DMS53 treated with DMSO at 0.1 percent for 48 hours (cell line): ENCODE data around the gene ATP5PB.

Source experiments
- DNase-seq: peaks from one replicate; lab custom pipeline; 2025; ENCODE audit not compliant: unreplicated experiment; lab: John Stamatoyannopoulos, UW

Gene ATP5PB

DNA sequence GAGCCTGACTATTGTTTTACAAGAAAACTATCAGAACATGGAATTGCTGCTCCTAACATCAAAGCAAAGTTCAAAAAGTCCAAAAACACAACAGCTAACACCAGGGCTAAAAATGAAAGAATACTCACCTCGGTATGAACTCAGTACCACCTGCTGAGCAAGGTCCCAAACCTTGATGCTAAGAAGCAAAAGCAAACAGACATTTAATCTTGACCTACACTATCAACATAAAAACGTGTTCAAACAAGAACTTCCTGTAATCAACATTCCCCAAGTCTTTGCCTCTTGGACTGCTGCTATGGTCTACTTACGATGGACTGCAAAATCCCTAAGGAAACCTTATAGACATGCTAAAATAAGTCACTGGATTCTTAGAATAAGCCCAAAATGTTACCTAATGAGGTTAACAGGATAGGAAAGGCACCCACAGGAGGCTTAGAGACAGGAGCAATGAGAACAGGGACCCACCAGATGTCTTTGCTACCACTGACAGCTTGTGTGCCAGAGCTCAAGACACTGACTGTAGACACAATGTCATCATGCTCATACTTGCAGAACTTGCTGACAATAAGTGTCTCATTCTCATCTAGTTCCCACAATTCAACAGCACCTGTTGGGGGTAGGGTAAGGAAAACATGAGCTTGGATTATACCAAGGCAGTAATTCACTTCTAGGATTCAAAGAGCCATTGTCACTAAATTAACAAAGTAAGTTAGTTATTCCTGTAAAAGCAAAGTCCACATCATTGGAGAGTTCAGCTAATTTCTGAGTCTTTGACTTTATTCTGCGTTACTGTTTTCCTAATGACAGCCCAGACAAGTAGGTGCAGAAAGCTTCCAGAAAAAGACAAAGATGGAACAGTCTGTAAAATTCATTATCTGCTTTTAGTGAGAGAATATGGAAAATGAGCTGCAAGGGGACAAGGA lies 2.0 kb upstream of the ATP5PB start:
- no peak for DNase-seq

GRCh38 chr1:111448482-111448917 lies 764 bp upstream of the ATP5PB start:
- DNase-seq, result no peak

- no peak for DNase-seq
Observed at GRCh38 chr1:111449703-111450017, 396 bp downstream of the ATP5PB start.

DNA sequence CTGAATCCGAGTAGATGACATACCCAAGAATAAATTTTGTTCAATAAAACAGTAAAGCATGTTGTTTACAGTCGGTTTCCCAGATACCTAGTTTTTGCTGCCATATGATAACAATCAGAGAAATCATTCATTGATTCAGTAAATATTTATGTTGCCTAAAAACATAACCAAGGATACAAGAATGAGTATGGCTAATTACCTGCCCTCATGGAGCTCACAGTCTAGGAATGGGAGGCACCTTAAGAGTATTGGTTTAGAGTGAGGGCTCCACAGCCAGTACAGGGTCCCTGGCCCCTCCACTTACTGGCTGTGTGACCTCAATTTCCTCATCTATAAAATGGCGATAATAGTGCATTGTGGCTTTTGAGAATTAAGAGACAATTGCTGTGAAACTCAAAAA lies 921 bp downstream of the ATP5PB start:
- DNase-seq, result no peak

GRCh38 chr1:111452581-111452980 lies 3.3 kb downstream of the ATP5PB start:
- no peak for DNase-seq

- no peak for DNase-seq
Observed at GRCh38 chr1:111453706-111454105, 4.4 kb downstream of the ATP5PB start.

DNA sequence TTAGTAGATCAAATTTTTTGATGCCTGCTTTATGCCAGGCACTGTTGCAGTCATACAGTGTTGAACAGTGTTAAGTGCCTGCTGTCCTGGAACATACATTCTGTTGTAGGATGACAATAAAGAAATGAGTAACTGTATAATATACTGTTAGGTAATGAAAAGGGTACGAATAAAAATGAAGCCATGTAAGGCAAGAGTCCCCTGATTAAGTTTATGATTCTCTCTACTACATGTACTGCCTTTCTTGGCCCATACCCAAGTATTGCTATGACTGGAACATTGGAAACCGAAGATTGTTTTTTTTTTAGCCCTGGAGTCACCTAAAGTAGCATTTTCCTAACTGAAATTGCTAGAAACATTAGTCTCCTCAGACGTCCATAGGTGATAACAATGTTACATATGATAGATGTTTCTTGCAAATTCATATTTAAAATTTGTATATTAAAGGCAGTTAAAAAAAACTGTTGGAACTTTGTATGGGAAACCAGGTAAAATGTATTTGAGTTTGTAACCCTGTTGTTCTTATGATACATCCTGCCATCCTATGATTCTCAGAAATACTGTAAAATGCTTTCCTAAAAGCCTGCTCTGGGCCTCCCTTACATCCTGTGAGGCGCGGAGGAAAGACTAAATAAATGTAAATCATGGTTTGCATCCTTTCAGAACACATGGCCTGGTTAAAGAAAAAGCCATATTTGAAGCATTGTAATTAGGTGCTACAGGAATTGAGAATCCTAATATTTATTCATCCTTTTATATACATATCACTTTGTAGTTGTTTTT lies 5.8 kb downstream of the ATP5PB start:
- no peak for DNase-seq

DNA sequence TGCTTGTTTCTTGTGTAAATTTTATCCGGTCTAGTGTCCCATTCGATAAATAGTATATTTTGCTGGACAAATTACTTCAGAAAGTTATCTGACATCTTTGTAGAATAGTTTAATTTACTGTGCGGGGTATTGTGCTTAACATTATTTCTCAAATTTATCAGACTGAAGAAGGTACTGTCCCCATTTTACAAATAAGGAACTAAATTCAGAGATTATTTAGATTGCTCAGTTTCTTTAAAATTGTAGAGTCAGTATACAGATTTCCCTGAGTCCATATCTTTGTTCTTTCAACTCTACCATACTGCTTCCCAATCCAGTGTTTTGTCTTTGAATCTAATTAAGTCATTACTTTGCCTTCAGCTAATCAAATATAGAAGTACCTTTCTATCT lies 6.4 kb downstream of the ATP5PB start:
- no peak for DNase-seq

DNA sequence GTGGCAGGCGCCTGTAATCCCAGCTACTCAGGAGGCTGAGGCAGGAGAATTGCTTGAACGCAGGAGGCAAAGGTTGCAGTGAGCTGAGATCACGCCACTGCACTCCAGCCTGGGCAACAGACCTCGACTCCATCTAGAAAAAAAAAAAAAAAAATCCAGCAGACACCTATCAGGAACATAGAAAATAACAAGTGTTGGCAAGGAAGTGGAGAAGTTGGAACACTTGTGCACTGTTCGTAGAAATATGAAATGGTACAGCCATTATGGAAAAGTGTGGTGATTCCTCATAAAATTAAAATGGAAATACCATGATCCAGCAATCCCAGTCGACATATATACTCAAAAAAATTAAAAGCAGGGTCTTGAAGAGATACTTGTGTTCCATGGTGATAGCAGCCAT lies 12.5 kb downstream of the ATP5PB start:
- no peak for DNase-seq

DNA sequence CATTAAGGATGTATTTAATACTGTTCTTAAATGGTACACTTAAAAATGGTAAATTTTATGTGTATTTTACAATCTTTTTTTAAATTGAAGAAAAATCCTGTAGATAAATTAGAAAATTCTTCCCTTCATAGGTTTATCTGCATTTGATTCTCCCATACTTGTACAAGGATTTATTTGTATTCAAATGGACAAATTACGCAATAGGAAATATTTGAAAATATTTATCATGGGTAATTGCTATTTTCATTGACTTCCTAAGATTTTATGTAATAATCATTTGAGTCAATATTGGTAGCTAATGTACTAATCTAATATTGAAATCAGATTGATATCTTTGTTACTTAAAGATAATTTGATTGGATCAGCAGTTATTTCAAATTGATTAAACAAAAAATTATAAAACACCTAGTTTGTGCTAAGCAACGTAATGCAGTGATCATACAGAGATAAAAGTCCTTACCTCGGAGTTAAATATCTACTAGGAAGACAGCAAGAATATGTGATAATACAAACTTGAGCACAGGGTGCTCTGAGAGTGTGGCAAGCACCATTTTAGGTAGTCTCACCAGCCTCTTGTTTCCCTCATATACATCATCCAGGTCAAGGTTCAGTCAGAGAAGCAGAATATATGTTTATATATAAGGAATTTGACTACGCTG lies 13.2 kb downstream of the ATP5PB start:
- DNase-seq, result no peak

DNA sequence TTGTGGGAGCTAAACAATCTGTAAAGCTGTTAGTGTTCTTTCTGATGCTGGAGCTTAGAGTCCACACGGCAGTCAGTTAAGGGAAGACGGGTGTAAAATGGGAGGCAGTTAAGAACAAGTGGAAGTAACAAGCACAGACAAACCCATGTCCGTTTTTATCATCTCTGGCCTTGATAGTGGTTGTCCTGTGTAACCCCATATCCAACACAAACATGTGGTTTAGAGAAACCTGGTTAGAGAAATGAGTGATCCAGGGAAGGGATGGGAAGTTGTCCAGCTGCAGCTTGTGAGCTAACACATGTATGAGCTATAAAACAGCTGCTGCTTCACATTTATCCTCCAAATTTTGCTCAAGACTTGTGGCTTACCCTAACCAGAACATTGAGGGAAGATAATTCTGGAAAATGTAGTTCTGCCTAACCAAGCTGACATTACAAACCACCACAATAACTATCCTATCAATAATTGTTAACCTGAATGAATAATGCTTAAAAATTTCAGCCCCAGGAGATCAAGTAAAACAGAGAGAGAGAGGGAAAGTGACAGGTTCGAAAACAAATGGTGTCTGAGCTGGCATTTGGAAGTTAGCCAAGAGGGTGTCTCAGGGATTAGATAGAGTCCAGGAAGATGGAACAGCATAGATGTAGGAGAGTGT lies 13.9 kb downstream of the ATP5PB start:
- no peak for DNase-seq

GRCh38 chr1:111465754-111466153 lies 16.5 kb downstream of the ATP5PB start:
- no peak for DNase-seq

- DNase-seq, result no peak
Observed at GRCh38 chr1:111466480-111466879, 17.2 kb downstream of the ATP5PB start.

DNA sequence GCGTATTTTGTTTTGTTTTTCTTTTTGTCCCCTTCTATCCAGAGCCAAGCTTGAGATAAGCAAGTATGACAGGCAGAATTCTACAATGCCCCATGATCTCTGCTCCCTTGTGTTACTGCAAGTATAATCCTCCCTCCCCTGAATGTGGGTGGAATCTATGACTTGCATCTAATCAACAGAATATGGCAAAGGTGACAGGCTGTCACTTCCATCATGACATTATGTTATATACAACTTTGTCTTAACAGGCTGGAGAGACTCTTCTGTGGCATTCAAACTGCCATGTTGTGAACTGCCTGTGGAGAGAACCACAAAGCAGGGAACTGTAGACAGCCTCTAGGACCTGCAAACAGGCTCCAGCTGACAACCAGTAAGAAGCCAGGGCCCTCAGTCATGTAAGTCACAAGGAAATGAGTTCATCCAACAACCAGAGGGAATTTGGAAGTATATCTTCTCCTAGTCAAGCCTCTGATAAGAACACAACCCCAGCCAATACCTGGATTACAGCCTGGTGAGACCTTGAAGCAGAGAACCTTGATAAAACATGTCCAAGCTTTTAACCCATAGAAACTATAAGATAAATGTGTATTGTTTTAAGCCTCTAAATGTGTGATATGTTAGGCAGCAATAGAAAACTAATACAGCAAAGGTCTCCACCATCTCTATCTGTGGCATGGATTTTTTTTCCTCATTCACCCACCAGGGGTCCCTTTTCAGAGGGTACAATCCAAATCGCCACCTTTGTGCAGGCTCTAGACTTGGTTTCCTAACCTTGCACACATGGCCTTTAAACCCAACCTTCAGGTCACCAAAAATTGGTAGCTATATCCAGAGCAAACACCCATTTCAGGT lies 18.8 kb downstream of the ATP5PB start:
- DNase-seq, result no peak

GRCh38 chr1:111468717-111469100 lies 19.4 kb downstream of the ATP5PB start:
- no peak for DNase-seq

GRCh38 chr1:111469539-111469938 lies 20.3 kb downstream of the ATP5PB start:
- DNase-seq, result no peak

DNA sequence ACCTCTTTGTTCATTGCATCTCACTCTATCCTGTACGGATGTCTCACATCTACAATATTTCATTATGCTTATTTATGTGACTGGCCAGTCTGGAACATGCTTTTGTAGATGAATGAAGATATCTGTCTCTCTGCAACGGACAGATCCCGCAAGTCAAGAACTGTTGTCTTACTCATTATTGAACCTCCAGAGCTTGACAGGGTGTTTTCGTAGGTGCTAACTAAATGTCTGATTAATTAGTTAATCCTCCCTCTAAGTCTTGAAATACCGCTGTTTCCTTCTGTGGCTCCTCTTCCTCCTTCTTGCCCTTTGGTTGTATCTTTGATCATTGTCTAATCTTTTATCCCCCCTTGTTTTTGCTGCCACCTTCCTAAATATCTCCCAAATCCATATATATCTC lies 21.3 kb downstream of the ATP5PB start:
- no peak for DNase-seq

DNA sequence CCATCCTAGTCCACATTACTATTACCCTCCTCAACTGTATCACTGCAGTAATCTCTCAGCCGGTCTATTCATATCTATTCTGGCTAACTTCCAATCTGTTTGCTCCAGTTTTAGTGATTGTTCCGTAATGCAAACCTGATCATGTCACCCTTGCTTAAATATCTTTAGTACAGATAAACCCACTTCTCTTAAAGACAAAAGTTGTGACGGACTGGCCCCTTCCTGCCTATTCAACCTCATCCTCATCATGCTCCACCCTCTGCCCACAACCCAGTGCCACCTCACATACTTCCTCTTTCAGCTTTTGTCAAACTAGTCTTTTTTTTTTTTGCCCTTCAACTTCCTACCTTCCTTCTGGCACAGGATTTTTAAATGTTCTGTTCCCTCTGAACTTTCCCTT lies 21.7 kb downstream of the ATP5PB start:
- DNase-seq, result no peak

- no peak for DNase-seq
Observed at GRCh38 chr1:111471538-111471937, 22.3 kb downstream of the ATP5PB start.

DNA sequence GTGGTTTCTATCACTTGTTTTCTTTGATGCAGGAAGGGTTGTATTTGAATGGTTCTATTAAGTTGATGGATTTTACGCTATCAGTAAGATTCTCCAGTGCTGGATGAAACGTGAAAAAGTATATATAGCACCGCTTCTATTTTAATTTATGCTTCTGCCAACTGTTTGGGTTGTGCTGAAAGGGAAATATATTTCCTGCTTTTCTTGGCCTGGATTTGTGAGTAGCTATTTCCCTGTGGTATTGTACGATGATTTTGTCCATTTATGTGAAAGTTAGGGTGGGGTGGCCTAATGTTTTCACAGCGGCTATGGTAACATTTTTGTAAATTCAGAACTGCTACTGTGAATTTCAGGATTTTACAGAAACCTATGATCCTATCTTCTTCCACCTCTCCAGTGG lies 24.8 kb downstream of the ATP5PB start:
- no peak for DNase-seq
